Skeletal muscle satellite cell (primary cell): Measurements from ENCODE around the gene METTL1.

ENCODE experiments used
- H3K27me3 ChIP-seq: 2 replicates; pipeline ENCODE4 v1.7.0; 2013; ENCODE audit warnings: low read length; ENCODE audit not compliant: control insufficient read depth, insufficient read depth
- H3K36me3 ChIP-seq: 2 replicates; pipeline ENCODE4 v1.7.0; 2013; ENCODE audit warnings: mild to moderate bottlenecking, control low read depth, low read length; ENCODE audit not compliant: insufficient read depth
- H3K4me1 ChIP-seq: 2 replicates; pipeline ENCODE4 v1.7.0; 2013; ENCODE audit warnings: low read length; ENCODE audit not compliant: control insufficient read depth, insufficient read depth
- H3K4me2 ChIP-seq: 2 replicates; pipeline ENCODE4 v1.7.0; 2013; ENCODE audit warnings: mild to moderate bottlenecking, low read length
- H3K4me3 ChIP-seq: 2 replicates; pipeline ENCODE4 v1.7.0; 2013; ENCODE audit warnings: low read length
- H3K9ac ChIP-seq: 2 replicates; pipeline ENCODE4 v1.7.0; 2013; ENCODE audit warnings: mild to moderate bottlenecking, low read depth, low read length, moderate library complexity
- H3K9me3 ChIP-seq: replicated peaks from 2 replicates; pipeline ENCODE4 v1.7.0; 2013; ENCODE audit warnings: mild to moderate bottlenecking, control low read depth, low read length

The METTL1 gene

GRCh38 chr12:57731411-57732080 lies 40.4 kb downstream of the METTL1 start:
- H3K27me3 ChIP-seq = peaks cover 42% of the 10 kb centered on the region
- H3K9me3 ChIP-seq = no peaks in the 10 kb centered on the region
- H3K4me1 ChIP-seq = peaks cover 17% of the 10 kb centered on the region
- H3K4me2 ChIP-seq = no peak overlapping the region
- H3K9ac ChIP-seq = no peak overlapping the region
- no peak overlapping the region for H3K4me3 ChIP-seq
- no peaks in the 10 kb centered on the region for H3K36me3 ChIP-seq

GRCh38 chr12:57730336-57731067 lies 41.4 kb downstream of the METTL1 start:
- no peaks in the 10 kb centered on the region for H3K36me3 ChIP-seq
- no peak overlapping the region for H3K4me2 ChIP-seq
- H3K4me1 ChIP-seq = peaks cover 9% of the 10 kb centered on the region
- H3K9ac ChIP-seq = no peak overlapping the region
- H3K27me3 ChIP-seq = peaks cover 32% of the 10 kb centered on the region
- no peak overlapping the region for H3K4me3 ChIP-seq
- H3K9me3 ChIP-seq = no peaks in the 10 kb centered on the region

GRCh38 chr12:57729321-57729844 lies 42.5 kb downstream of the METTL1 start:
- Histone ChIP-seq H3K36me3 (no peaks in the 10 kb centered on the region), H3K4me3 (no peak overlapping the region), H3K9ac (no peak overlapping the region), H3K9me3 (no peaks in the 10 kb centered on the region), H3K4me1 (peaks cover 9% of the 10 kb centered on the region), H3K27me3 (peaks cover 21% of the 10 kb centered on the region), H3K4me2 (no peak overlapping the region)

GRCh38 chr12:57727758-57728395 lies 44.0 kb downstream of the METTL1 start:
- Histone ChIP-seq H3K4me1 (peaks cover 9% of the 10 kb centered on the region), H3K4me3 (no peak overlapping the region), H3K4me2 (no peak overlapping the region), H3K27me3 (peaks cover 12% of the 10 kb centered on the region), H3K9me3 (no peaks in the 10 kb centered on the region), H3K36me3 (no peaks in the 10 kb centered on the region), H3K9ac (no peak overlapping the region)

GRCh38 chr12:57726884-57727757 lies 44.8 kb downstream of the METTL1 start:
- H3K4me3 ChIP-seq = peak overlapping the region; percentile 86
- peak overlapping the region; percentile 87 for H3K4me2 ChIP-seq
- no peaks in the 10 kb centered on the region for H3K9me3 ChIP-seq
- peaks cover 9% of the 10 kb centered on the region for H3K4me1 ChIP-seq
- peaks cover 7% of the 10 kb centered on the region for H3K27me3 ChIP-seq
- H3K36me3 ChIP-seq = no peaks in the 10 kb centered on the region
- H3K9ac ChIP-seq = peak overlapping the region; percentile 82

- Histone ChIP-seq H3K9me3 (no peaks in the 10 kb centered on the region), H3K9ac (peak overlapping the region; percentile 82), H3K36me3 (peaks cover 6% of the 10 kb centered on the region), H3K4me1 (peaks cover 9% of the 10 kb centered on the region), H3K27me3 (peaks cover 7% of the 10 kb centered on the region), H3K4me3 (peak overlapping the region; percentile 86), H3K4me2 (peak overlapping the region; percentile 87)
Measured at GRCh38 chr12:57726151-57726883, 45.6 kb downstream of the METTL1 start.

GRCh38 chr12:57725851-57726150 lies 46.1 kb downstream of the METTL1 start:
- Histone ChIP-seq H3K9ac (peak overlapping the region; percentile 82), H3K36me3 (peaks cover 6% of the 10 kb centered on the region), H3K9me3 (no peaks in the 10 kb centered on the region), H3K4me2 (peak overlapping the region; percentile 87), H3K27me3 (peaks cover 7% of the 10 kb centered on the region), H3K4me3 (peak overlapping the region; percentile 86), H3K4me1 (peaks cover 9% of the 10 kb centered on the region)

- Histone ChIP-seq H3K4me3 (no peak overlapping the region), H3K36me3 (peaks cover 12% of the 10 kb centered on the region), H3K9ac (no peak overlapping the region), H3K4me2 (no peak overlapping the region), H3K4me1 (peaks cover 9% of the 10 kb centered on the region), H3K27me3 (peaks cover 4% of the 10 kb centered on the region), H3K9me3 (no peaks in the 10 kb centered on the region)
Measured at GRCh38 chr12:57724936-57725740, 46.8 kb downstream of the METTL1 start.

GRCh38 chr12:57724003-57724935 lies 47.6 kb downstream of the METTL1 start:
- peaks cover 9% of the 10 kb centered on the region for H3K4me1 ChIP-seq
- no peaks in the 10 kb centered on the region for H3K9me3 ChIP-seq
- no peak overlapping the region for H3K9ac ChIP-seq
- no peak overlapping the region for H3K4me2 ChIP-seq
- H3K27me3 ChIP-seq = peaks cover 3% of the 10 kb centered on the region
- no peak overlapping the region for H3K4me3 ChIP-seq
- peaks cover 19% of the 10 kb centered on the region for H3K36me3 ChIP-seq
